ENCODE results near the gene DAAM1.

The DAAM1 gene

DNA sequence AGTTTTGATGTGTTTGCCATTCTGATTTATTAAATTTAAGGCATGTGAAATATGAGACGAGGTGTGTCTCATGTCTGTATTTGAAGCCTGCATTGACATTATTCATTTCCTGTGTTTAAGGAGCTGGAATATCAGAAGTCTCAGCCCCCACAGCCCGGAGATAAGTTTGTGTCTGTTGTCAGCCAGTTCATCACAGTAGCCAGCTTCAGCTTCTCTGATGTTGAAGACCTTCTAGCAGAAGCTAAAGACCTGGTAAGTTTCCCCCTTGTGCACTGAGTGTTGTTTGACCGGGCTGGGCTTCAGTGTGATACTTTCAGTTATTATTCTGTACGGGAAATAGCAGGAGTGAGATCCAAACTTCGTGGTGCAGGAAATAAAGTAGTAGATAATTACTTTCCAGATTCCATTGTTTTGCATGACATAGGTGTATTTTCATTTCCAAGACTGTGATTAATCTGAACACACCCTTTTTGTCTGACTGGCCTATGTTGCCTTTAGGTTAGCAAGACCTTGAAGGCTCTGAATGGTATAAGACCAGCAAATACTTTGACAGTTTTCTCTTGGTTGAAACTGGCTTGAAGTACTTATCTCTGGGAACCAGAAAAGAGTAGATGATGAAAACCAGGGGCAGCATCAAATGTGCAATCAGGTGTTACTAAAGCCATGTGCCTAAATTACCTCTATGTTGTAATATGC is 175.2 kb downstream of the DAAM1 start:
- DNase-seq (ENCODE audit: low read depth), result no peak

DNA sequence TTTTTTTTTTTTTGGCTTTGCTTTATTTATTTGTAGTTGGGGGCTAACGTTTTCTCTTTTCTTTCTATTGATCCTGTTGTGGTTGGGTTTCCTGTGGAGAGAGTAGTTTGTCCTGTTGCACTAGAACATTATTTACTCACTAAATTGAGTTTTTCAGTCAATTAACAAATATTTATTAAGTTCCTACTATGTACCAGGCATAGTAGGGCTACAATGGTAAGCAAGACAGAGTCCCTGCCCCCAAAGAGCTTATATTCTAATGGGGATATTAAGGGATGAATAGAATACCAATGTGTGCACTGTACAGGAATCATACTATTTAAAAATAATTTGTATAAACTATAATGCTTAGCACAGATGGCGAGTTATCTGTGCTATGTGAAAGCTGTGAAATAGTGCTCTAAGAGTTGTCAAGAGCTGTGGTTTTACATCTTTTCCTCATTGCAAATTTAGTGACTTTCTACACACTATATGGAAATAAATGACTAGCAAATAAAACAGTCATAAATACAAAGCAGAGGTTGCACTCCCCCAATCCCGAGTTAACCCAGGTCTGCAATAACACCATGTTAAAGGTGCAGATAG is 181.8 kb downstream of the DAAM1 start:
- DNase-seq (ENCODE audit: low read depth), result no peak

DNA sequence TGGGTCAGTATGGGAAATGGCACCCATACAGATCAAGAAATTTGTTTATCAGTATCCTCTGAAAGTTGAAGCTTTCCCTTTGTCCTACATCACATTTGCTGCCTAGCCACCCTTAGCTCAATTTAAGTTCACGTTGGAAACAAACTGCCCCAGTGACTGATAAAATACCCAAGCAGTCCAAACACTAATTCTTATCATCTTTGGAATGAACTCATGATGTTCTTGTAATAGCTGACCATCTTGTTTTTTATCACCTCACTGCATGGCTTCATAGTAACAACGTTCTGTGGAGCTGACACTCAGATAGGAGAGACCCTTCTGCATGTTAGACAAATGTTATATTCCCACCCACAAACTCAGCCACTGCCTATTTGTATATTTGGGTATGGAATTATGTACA is 183.3 kb downstream of the DAAM1 start:
- no peak for DNase-seq (ENCODE audit: low read depth)

DNA sequence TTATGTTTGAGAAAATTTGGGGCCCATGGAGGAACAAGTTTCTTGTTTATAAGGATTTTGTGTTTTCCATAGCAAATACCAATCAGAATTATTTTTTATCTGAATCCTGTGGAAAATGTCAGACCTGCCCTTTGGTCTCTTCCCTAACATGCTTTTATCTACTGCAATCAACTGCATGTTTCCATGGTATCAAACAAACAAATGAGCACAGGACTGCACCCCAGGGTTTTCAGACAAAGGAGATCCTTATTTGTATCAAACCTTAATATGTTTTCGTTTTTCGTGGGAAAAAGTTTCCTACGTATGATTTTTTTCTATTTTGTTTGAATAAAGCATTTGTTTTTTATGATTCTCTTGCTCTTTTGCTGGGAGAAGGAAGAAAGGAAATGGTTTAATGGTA is 185.6 kb downstream of the DAAM1 start:
- no peak for DNase-seq (ENCODE audit: low read depth)

DNA sequence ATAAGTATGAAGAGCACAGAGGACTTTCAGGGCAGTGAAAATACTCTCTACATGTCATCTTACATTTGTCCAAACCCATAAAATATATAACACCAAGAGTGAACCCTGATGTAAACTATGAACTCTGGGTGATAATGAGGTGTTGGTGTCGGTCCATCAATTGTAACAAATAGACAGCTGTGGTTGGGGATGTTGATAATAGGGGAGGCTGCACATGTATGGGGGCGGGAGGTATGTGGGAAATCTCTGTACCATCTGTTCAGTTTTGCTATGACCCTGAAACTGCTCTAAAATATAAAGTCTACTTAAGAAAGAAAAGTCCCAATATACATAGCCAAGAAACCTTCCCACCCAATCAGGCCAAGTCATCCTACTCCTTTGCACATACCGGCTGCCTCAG is 188.2 kb downstream of the DAAM1 start:
- DNase-seq (ENCODE audit: low read depth), result no peak

DNA sequence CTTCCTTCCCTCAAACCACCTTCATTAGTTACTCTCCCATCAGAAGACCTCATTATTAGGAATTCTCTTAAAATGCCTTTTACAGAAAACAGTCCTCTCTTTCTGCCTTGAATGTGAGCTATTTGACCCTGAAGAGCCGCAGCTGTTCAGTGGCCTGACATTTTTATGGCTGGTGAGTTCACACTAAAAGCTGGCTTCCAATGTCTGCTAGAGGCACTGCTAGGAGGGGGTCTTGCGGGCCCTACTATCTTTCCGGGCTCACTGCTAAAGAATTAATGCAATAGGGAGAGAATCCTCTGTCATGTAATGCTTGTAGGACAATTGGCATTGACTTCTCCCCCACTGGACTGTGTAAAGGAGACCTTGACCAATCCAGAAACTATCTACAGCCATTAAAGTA is 189.0 kb downstream of the DAAM1 start:
- DNase-seq (ENCODE audit: low read depth), result no peak

DNA sequence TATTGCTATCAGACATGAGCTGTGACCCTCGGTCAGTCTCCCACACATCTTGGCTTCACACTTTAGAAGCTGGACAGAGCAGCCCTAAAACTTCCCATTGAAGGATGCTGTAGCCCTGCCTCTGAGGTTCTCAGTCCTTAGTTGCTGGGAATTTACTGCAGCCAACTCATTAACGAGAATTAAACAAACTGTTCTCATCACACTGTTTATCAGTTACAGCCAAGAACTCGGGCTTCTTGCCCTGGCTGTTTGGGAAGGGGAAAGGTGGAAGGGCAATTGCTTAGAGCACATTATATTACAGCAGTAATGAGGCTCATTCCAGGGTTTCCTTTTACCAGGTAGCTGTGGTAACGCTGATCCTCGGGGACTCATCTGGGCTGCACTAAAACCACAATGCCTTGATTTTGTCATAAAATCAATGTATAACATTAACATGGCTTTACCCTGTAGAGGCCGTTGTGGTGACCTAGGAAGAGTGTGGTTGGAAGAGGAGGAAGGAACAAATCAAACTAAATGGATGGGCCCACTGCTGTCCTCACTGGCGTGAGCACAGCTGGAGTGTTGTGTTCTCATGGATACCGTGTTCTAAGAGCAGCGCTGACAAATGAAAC is 189.6 kb downstream of the DAAM1 start:
- DNase-seq (ENCODE audit: low read depth), result no peak

DNA sequence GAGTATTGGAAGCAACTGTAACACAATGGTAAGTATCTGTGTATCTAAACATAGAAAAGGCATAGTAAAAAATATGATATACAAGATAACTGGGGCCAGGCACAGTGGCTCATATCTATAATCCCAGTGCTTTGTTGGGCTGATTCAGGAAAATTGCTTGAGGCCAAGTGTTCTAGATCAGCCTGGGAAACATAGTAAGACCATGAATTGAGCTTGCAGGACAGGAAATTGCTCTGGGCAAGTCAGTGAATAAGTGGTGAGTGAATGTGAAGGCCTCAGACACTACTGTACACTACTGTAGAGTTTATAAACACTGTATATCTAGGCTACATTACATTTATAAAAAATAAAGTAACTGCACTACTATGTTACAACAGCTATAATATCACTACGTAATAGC is 201.5 kb downstream of the DAAM1 start:
- no peak for DNase-seq (ENCODE audit: low read depth)

DNA sequence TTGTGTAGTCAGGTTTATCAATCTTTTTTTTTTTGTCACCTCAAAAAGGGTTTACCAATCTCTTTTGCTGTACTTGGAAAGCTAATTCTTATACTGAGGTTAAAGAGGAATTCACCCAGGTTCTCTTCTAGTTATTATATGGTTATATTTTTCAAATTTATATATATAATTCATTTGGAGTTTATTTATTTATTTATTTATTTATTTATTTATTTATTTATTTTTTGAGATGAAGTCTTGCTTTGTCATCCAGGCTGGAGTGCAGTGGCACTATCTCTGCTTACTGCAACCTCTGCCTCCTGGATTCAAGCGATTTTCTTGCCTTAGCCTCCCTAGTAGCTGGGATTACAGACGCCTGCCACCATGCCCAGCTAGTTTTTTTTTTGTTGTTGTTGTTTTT is 202.9 kb downstream of the DAAM1 start:
- no peak for DNase-seq (ENCODE audit: low read depth)

DNA sequence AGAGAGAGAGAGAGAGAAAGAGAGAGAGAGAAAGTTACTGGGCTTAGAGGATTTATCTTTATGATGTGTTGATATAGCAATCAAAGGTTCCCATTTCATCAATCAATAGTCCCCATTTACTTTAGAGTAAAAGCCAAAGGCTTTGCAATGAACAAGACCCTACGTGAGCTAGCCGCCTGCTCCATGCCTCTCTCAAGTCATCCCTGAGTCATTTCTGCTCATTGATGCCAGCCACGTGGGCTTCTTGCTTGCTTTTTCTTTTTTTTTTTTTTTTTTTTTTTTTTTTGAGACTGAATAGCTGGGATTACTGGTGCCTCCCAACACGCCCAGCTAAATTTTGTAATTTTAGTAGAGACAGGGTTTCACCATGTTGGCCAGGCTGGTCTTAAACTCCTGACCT is 205.8 kb downstream of the DAAM1 start:
- no peak for DNase-seq (ENCODE audit: low read depth)

DNA sequence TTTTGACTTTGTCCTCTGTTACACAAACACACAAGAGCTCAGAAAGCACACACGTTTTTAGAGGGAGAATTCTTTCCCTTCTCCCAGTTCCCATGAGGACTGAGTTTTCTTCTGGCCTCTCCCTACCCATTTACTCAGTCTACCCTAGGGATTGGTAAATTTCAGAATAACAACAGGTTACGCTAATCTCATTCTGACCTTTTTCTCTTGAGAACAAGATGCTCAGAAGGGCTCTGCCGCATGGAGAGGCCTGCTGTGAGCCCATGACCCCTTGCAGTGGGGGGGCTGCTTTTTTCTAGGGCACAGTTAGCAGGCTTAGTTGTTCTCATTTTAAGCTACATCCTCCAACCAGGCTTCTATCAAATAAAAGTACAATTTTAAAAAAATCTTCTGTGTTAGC is 207.2 kb downstream of the DAAM1 start:
- DNase-seq (ENCODE audit: low read depth), result no peak

DNA sequence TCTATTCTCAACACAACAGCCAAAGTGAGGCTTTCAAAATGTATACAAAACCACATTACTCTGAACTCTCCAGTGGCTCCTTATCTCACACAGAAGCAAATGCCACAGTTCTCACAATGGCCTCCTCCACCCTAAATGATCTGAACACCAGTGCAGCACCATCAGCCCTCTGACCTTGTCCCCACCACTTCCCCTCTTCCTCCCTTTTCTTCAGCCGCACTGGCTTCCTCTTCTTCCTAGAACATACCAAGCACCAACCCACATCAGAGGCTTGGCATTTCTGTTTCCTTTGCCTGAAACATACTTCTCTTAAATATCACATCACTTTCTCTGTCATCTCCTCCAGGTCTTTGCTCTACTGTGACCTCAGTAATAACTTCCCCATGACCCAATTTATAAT is 210.4 kb downstream of the DAAM1 start:
- DNase-seq (ENCODE audit: low read depth), result no peak

DNA sequence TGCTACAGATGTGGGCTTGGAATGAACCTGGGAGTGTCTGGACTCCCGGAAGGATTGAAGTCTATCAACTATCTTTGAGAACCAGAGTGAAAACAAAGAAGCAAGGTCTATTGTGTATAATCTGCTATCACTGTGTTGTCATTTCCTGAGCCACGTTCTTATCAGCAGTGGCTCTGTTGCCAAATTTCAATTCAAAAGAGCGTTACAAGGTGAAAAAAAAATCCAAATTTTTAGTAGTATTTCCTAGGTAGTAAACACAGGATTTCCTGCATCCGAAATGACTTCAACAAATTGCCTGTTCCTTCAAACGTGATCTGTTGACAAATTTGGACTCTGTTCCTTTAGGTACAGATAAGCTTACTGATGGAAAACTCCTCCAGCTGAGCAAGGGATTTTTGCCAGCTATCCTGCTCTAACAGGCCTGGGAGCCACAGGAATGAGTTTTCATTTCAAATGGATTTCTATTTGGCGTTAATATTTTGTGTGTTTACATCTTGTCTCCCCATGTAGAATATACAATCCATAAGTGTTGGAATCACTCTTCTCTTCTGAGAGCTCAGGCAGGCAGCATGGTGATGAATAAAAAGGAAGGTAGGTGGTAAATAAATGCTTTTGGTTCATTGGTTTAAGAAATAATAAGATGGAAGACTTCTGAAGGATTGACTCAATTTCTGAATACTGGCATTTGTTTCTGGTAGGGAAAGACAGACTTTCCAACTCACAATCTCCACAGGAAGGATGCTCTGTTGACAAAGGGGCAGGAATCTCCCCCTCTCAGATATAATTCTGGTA is 218.2 kb downstream of the DAAM1 start:
- DNase-seq (ENCODE audit: low read depth), result no peak

DNA sequence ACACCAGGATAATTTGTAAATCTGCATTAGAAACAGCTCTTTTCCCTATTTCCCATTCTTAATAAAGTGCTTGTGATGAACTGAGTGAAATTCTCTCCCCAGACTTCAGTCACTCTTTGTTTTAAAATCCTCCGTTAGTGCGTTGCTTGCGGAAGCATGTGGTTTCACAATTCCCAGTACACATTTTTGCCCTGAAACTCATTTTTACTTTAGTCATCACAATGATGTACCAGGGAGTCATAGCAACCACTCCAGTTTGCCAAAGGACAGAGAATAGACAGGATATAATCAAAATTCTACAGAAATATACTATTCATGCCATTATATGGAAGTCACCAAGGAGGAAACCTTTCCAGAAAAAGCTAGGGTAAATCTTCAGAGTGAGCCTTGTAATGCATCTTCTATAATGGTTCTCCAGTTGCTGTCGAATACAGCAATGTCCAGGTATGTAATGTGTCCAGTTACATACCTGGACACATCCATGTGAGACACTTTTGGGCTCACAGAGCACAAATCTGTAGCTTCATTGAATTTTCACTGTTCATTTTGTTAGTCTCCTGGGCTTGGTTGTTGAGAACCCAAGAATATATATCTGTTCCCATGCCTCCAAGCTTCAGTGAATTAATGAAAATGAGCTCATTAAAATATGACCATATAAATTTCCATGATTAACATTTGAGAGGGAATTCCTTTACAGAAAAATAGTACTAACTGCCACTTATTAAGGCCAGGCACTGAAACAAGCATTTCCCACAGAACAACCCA is 219.0 kb downstream of the DAAM1 start:
- no peak for DNase-seq (ENCODE audit: low read depth)

DNA sequence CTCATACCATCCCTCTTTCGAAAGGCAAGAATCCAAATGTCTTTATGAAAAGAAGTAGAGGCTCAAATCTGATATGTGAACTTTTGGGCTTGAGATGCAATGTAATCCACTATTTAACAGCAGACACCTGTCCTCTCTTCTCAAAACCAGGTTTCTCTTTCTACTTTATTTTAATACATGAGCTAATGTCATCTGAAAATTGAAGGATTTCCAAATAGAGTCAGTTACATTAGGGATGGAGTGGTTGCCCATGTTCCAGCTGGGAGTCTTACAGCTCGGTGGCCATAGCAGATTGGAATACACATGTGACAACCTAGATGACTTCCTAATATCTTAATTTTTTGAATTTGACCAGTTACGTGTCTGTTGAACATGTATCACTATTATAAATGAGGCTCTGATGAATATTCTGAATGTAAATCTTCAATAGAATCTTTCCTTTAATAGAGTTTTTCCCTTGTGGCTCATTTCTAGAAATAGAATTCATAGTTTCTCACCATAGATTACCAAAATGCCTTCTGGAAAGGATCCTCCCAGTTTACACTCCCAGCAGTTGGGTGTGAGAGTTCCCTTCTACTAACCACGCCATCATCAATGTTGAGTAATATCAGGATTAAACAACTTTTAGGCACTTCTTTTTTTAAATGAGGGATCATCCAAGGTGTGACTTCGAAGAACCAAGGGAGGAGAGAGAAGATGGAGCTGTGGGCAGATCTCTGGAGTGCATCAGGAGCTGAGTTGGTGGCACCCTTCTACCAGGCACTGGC is 227.6 kb downstream of the DAAM1 start:
- DNase-seq (ENCODE audit: low read depth), result no peak

DNA sequence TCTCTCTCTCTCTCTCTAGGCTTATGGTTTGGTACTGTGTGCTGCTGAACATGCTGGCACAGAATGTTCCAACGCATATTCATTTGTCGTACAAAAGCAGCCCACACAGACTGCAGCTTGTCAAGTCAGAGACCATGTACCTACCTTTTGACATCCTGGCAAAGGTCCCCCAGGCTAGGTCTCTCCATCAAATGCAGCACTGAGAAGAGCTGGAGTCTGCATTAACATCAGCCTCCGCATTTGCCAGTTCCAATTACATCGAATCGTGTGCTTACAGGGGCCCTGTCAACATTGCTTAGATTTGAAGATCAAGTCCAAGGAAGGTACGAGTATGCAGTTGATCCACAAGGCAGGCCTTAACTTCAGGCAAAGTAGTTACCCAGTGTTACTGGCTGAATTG is 228.8 kb downstream of the DAAM1 start:
- no peak for DNase-seq (ENCODE audit: low read depth)

DNA sequence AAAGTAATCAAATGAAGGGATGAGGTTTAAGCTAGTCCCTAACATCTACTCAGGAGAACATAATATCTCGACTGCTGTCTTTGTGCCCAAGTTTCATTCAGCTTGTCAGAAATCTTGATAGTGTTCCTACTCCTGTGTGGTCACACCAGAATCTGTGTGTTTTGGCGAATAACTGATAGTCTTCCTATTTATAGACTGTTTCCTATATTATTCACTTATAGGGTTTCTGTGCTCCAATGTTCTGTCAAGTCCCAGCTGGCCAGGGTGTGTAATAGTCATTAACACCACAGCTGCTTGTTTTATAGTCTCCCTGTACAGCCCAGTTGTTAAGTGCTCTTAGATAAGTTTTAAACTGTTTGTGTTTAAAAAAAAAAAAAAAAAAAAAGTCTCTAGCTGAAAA is 230.8 kb downstream of the DAAM1 start:
- DNase-seq (ENCODE audit: low read depth), result no peak

Measured in activated T-helper 9 cell treated with anti-CD3 and anti-CD28 coated beads, Interleukin-2, amount 50 U/mL, for 16 hours (primary cell).